Stimulated activated CD8-positive, alpha-beta memory T cell treated with anti-CD3 and anti-CD28 coated beads, Interleukin-12 subunit alpha, Interleukin-12 subunit beta, amount 100 ng/mL, for 4 hours (primary cell): ENCODE measurements around the gene ELMO1.

ENCODE experiments used
- DNase-seq: peaks from one replicate; pipeline ENCODE4 v3.0.0-alpha.2; 2020; ENCODE audit warnings: low read depth

ELMO1 gene

GRCh38 chr7:37310327-37311080 is 138.2 kb downstream of the ELMO1 start:
- no peak for DNase-seq

- DNase-seq, result no peak
These were observed 139.2 kb downstream of the ELMO1 start for GRCh38 chr7:37309493-37309892.

GRCh38 chr7:37304921-37305320 is 143.7 kb downstream of the ELMO1 start:
- DNase-seq, result no peak

DNA sequence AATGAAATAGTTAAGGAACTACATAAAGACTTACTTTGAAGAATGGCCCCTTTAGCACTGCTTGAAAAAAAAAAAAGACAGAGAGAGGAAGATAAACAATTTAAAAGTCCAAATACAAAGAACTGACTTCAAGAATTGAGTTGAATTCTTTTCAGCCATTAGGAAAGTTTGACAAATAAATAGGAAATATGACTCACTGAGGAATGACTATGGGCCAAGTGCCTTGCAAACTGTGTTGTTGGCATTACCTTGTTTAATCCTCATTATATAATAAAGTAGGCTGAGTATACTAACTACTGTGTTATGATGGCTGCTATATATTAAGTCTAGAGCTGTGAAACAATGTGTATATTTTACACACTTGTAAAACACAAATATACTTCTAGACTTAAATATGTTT is 151.1 kb downstream of the ELMO1 start:
- no peak for DNase-seq

DNA sequence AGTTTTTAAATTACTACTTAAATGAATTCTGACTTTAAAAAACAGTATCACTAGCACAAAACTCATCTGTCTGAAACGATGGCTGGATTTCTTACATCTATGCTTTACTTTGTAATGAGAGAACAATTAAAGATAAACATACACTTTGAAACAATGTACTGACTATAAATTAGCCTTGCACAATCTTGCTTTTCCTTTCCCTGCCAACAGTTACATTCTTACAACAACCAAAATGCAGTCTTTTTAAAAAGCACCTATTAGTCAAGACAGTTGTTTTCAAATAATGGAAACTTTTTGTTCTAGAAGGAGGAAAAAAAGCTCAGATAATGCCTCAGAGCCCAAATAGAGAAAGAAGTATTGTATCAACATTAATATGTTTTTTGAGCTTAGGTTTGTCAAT is 153.3 kb downstream of the ELMO1 start:
- DNase-seq, result no peak

DNA sequence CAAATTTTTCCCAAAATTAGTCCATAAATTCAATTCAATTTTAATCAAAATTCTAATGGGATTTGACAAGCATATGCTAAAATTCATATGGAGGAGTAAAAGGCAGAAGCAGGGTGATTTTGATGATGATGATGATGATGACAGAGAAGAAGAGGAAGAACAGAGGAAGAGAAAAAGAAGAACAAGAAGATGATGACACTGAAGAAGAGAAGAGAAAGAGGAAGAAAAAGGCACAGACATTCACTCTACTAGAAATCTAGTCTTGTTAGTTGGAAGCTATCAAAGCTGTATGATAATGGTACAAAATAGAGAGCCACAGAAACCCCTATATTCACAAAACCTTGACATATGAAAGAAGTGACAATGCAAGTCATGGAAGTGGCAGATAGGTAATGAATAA is 157.9 kb downstream of the ELMO1 start:
- DNase-seq, result no peak

DNA sequence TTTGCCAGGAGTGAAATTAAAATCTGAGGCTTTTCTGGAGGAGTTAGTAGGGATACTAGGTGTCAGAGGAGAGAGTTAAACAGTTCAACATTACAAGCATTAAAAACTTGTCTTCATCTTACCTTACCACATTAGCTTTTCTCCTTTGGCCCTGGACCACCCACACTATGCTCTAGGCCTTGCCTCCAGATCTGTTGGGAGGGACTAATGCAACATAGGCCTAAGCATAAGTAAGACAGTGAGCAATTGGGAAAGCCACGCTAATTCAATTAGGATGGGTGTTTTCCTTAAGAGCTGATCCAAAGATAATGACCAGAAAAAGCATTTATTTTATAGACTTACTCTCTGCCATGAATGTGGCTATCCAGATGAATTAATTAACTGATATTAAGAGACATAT is 158.9 kb downstream of the ELMO1 start:
- no peak for DNase-seq

DNA sequence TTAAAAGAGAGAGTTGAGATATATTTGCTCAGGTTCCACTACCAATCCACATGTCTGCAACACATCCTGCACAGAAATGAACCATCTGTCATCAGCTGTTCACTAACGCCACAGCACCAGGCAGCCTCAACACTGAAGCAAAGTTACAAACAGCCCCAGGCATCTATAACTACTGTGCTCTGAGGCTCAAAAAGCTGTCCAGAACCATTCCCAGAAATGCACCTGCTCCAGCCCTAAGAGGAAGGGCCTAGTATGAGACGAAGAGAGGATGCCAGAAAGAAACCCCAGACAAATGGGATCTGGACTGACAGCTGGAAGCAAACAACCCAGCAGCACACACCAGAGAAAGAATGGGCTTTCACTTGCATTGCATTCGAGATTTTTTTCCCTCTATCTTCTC is 159.3 kb downstream of the ELMO1 start:
- DNase-seq, result no peak

GRCh38 chr7:37287131-37287855 is 161.4 kb downstream of the ELMO1 start:
- DNase-seq, result no peak

GRCh38 chr7:37286454-37286832 is 162.2 kb downstream of the ELMO1 start:
- DNase-seq, result no peak

GRCh38 chr7:37285706-37286453 is 162.8 kb downstream of the ELMO1 start:
- DNase-seq, result no peak

- no peak for DNase-seq
These were observed 163.8 kb downstream of the ELMO1 start for GRCh38 chr7:37284805-37285231.

GRCh38 chr7:37284285-37284684 is 164.4 kb downstream of the ELMO1 start:
- no peak for DNase-seq

GRCh38 chr7:37283716-37284115 is 164.9 kb downstream of the ELMO1 start:
- no peak for DNase-seq

- no peak for DNase-seq
These were observed 165.7 kb downstream of the ELMO1 start for GRCh38 chr7:37282927-37283326.

DNA sequence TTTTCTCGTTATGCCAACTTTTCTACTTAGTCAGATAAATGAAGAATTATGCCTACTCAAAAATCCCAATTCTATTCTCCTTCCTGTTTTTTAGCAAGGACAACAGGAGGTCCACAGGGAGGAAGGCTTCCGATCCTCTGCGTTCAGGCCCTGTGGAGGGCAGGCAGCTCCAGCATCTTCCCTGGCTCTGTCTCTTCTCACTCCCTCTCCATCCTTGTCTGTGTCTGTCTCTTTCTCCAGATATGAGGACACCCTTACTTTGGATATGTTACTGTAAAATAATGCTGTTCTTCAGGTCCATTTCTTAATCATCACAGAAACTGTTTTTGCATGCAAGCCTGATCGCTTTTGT is 166.6 kb downstream of the ELMO1 start:
- no peak for DNase-seq

- DNase-seq, result no peak
These were observed 167.1 kb downstream of the ELMO1 start for GRCh38 chr7:37281368-37282092.

GRCh38 chr7:37277513-37277912 is 171.2 kb downstream of the ELMO1 start:
- no peak for DNase-seq

GRCh38 chr7:37275078-37275710 is 173.5 kb downstream of the ELMO1 start:
- no peak for DNase-seq

- DNase-seq, result no peak
These were observed 174.8 kb downstream of the ELMO1 start for GRCh38 chr7:37273891-37274290.

GRCh38 chr7:37269711-37270508 is 178.8 kb downstream of the ELMO1 start:
- DNase-seq, result no peak
